ENCODE data around the gene PPP1R9A.

The PPP1R9A gene

GRCh38 chr7:95209788-95210187 lies 302.4 kb downstream of the PPP1R9A start:
- no peak for DNase-seq

DNA sequence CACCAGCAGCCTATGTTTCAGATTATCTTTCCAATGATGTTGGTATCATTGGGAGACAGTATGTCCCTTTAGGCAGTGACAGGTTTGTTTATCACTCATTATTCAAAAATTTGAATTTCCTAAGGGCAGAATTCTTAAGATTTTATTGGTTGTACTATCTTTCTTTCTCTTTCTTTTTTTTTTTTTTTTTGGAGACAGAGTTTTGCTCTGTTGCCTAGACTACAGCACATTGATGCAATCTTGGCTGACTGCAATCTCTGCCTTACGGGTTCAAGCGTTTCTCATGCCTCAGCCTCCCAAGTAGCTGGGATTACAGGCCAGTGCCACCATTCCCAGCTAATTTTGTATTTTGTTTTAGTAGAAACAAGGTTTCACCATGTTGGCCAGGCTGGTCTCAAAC lies 305.8 kb downstream of the PPP1R9A start:
- DNase-seq = no peak

GRCh38 chr7:95213809-95214492 lies 306.6 kb downstream of the PPP1R9A start:
- no peak for DNase-seq

- DNase-seq = no peak
These were observed 312.3 kb downstream of the PPP1R9A start for GRCh38 chr7:95219721-95220120.

DNA sequence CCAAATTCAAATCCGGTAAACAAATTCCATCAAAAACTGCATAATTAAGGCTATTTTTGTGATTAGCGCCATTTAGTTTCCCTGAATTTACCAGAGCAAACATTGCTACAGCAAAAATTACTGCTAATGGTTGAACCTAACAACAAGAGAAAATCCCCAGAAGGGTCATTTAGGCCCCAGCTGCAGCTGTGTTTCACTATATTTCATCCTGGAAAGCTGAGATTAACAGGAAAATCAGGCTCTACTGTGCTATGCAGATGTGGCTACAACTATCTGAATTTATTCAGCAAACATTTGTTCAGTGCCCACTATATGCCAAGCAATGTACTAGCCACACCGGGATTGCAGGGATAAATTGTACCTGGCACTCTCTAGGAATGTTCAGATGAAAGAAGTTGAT lies 312.9 kb downstream of the PPP1R9A start:
- DNase-seq = no peak

- no peak for DNase-seq
These were observed 317.9 kb downstream of the PPP1R9A start for GRCh38 chr7:95225301-95225700.

- DNase-seq = no peak
These were observed 321.9 kb downstream of the PPP1R9A start for GRCh38 chr7:95229301-95229700.

DNA sequence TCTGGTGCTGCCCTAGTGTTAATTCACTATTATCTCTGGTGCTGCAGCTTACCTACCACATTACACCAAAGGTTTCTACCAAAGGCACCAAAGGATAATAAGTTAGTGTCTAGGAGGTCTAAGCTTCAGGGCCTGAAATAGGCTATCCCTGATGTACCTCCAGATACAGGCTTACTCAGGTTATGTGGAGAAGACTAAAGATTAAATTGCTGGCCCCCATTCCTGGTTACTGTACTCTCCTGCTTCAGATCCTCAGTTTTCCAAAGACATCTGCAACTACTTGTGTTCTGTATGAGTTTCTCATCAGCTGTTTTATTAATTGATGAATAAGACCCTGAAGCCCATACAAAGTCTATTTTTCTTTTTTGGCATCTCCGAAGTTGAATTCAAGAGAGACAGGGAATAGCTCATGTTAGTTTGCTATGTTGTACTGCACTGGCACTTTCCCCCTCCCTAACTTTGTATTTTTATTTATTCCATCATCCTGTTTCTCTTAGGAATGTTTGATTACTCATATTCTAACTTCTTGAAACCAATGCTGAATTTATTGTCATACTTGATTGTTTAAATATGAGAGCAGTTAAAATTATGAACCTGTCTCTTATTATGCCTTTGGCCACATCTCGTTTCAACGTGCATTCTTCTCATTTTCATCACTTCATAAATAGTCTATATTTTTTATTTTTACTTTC lies 331.0 kb downstream of the PPP1R9A start:
- no peak for DNase-seq

- no peak for DNase-seq
These were observed 333.5 kb downstream of the PPP1R9A start for GRCh38 chr7:95240921-95241320.

GRCh38 chr7:95242266-95242665 lies 334.9 kb downstream of the PPP1R9A start:
- no peak for DNase-seq

DNA sequence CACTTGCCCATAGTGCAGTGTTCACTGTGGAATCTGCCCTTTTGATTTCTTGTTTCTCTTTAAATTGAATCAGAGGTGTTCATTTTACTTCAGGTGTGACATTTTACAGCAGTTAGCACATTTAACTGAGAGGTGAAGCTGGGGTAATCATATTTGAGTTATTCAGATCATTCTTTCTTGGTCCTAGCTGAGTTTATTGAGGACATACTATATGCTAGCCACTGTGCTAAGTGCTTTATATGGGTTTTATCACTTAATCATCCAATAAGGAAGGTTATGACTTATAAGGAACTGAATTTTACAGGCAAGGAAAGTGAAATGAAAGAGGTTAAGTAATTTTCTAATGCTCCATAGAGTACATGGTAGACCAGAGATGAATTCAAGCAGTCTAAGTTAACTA lies 337.2 kb downstream of the PPP1R9A start:
- no peak for DNase-seq

GRCh38 chr7:95245828-95246500 lies 338.6 kb downstream of the PPP1R9A start:
- no peak for DNase-seq

- peak; percentile 46 for DNase-seq
These were observed 339.5 kb downstream of the PPP1R9A start for GRCh38 chr7:95246831-95247370.

DNA sequence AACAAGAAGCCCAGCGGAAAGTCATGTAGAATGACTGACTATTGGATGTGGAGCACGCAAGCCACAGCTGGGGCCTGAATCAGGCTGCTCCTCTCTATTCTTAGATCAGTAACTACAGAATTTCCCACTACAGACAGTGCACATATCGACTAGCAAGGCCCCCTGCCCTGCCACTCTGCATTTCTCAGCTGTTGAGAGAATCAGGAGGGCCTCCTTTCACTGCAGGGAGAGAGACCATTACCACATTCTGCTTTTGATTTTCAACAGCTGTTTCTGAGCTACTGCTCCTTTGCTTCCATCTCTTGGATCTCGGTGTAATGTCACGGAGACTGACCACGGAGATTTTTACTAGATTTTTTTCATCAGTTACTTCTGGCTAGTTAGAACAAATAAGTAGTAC lies 343.2 kb downstream of the PPP1R9A start:
- no peak for DNase-seq

DNA sequence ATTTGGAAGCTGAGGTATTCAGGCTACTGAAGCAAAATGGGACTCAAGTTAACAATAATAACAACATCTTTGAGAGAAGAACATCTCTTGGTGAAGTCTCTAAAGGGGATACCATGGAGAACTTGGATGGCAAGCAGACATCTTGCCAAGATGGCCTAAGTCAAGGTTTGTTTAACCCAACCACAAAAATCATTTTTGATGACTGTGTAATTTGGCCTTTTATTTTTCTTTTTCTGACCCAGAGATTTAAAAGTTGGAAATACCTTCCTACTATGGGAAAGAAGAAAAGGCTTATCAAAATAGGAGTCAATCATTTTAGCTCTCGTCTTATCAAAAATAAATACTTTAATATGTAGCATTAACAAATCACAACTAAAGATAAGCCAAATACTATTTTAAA lies 344.6 kb downstream of the PPP1R9A start:
- no peak for DNase-seq

GRCh38 chr7:95253986-95254385 lies 346.6 kb downstream of the PPP1R9A start:
- DNase-seq = no peak

- no peak for DNase-seq
These were observed 348.3 kb downstream of the PPP1R9A start for GRCh38 chr7:95255691-95256090.

DNA sequence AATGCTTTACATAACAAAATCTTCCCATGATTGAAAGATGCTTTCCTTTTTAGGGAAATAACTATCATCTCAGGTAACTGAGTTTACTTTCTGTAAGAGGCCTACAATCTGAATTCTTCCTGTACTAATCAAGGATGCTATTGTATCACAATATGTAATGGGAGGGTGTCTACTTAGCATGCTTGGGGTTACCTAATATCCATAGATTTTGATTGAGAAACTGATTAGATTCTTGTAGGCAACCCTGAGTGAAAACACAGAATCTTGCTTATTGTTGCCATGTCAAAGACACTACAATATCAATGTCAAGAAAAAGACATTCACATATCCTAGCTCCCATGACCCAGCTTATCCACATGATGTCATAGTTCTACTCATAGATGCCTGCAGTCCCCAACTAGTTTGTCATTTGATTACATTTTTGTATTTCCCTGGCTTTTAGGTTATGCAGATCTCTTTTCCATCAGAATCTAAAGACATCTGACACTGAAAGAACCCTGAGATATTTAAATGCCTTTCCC lies 354.6 kb downstream of the PPP1R9A start:
- no peak for DNase-seq

DNA sequence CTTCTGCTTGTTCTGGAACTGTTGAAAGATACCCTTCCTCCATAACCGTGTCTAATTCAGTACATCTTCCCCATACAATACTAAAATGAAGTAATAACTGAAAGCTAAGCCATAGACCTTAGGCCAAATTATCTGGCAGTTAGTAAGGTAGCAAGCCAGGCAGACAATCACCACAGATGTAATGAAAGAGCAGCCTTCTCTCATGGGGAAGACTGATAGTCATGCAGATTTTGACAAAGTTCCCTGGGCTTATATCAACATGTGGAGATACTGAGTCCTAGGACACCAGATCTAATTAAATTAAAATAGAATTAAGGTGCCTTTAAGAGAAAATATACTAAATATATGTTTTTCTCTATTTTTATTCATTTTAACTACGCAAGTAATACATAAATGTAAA lies 355.5 kb downstream of the PPP1R9A start:
- no peak for DNase-seq

DNA sequence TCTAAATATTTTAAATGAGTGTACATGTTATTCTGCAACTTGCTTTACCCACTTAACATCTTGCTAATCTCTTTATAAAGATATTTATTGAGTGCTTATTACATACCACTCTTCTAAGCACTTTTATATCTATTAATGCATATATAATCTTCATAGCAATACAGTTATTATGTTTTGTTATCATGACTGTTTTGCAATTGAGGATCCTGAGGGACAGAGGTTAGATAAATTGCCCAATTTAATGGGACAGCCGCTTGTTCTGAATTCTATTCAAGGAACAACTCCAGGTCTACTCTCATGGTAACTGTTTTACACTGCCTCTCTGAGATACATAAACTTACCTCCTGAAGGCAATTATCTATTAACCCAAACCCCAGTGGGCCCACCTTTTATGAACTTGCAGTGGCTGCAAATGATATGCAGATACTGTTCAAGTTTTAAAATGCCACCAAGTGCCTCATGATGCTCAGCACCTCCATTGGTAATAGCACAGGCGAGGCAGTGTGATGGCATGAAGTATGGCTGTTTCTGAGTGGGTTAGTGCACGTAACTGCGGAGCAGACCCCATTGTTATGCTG lies 356.5 kb downstream of the PPP1R9A start:
- no peak for DNase-seq

DNA sequence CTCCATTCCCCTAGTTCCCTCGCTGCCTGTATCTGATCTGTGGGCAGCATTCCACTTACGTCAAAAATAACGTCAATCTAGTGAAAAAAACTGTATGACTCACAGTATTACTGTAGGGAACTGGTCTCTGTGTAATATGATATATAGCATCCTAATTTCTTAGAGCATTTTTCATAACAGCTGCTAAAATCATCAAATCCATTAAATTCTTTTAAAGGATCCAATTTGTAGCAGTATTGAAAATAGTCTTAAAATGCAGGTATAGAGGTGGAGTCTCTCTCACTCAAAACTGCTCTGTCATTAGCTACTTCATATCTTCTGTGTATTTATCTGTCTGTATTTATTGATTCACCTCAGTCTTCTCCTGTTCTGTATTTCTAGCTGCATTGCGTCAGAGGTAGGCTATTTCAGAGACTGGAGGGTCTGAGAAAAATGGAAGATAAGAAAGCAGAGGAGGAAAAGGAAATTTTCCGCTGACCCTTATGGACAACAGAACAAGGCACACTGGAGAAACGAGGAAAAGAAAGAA lies 357.0 kb downstream of the PPP1R9A start:
- DNase-seq = no peak

- no peak for DNase-seq
These were observed 358.2 kb downstream of the PPP1R9A start for GRCh38 chr7:95265634-95266033.

DNA sequence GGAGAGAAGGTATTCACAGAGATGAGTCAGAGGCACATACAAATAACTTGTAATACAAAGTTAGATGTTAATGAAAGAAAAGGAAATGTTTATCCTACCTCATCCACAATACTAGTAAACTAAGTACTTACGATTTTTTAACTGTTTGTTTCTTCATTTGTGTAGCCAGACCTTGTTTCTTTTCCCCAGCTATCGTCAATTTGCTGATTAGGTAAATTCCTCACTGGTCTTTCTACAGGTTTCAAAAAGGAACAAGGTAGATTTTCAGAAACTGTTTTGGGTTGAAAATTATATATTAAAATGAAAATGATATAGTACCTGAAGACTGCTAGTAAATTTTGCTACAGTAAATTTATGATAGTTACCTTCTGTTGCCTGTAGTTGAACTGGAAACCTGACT lies 360.4 kb downstream of the PPP1R9A start:
- no peak for DNase-seq

All from activated CD4-positive, alpha-beta T cell treated with anti-CD3 and anti-CD28 coated beads, Interleukin-2, amount 50 U/mL, for 16 hours (primary cell).